Vagina (tissue), 2 donors: ENCODE measurements around the gene KLC3.

Experiments used
- POLR2A ChIP-seq, 2 donors: fragments of 450-650 bp; IDR thresholded peaks; one replicate each; pipeline ENCODE4 v1.6.1; 2017; ENCODE audit warnings: antibody characterized with exemption in 2 of 2, mild to moderate bottlenecking in 2 of 2, moderate library complexity in 2 of 2
- POLR2AphosphoS5 ChIP-seq, 2 donors: sonication (generic); formaldehyde crosslinking; IDR thresholded peaks; one replicate each; pipeline ENCODE4 v1.9.0; 2017; ENCODE audit warnings: antibody characterized with exemption in 2 of 2, mild to moderate bottlenecking in 2 of 2, low read depth in 1 of 2; ENCODE audit not compliant: insufficient read depth in 1 of 2
- TF ChIP-seq, protein P1 (sequence below), 3 experiments: fragments of 450-650 bp in 2 of 3; fragments of 200-600 bp in 1 of 3; sonication (generic) in 1 of 3; IDR thresholded peaks; one replicate each; pipeline ENCODE4 v1.5.1; 2017 to 2019; ENCODE audit warnings: antibody characterized with exemption in 3 of 3, mild to moderate bottlenecking in 2 of 3, moderate library complexity in 2 of 3

DNA sequence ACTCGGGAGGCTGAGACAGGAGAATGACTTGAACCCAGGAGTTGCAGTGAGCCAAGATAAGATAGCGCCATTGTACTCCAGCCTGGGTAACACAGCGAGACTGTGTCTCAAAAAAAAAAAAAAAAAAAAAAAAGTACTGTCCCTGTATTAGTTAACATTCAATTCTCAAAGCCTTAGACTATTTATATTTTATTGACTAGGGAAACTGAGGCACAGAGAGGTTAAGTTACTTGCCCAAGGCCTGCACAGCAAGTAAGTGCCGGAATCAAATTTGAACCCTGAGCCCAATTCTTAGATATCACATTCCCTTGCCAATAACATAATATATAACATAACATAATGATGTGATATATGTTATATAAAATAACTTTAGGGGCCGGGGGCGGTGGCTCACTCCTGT is 921 bp upstream of the KLC3 start:
- TF ChIP-seq POLR2AphosphoS5 (IDR thresholded peaks at IDR 0.05; ENCODE audit: insufficient read depth in 1 of 2, low read depth in 1 of 2) (no peak), POLR2A (IDR thresholded peaks at IDR 0.05) (no peak)
- TF ChIP-seq, protein P1, sequence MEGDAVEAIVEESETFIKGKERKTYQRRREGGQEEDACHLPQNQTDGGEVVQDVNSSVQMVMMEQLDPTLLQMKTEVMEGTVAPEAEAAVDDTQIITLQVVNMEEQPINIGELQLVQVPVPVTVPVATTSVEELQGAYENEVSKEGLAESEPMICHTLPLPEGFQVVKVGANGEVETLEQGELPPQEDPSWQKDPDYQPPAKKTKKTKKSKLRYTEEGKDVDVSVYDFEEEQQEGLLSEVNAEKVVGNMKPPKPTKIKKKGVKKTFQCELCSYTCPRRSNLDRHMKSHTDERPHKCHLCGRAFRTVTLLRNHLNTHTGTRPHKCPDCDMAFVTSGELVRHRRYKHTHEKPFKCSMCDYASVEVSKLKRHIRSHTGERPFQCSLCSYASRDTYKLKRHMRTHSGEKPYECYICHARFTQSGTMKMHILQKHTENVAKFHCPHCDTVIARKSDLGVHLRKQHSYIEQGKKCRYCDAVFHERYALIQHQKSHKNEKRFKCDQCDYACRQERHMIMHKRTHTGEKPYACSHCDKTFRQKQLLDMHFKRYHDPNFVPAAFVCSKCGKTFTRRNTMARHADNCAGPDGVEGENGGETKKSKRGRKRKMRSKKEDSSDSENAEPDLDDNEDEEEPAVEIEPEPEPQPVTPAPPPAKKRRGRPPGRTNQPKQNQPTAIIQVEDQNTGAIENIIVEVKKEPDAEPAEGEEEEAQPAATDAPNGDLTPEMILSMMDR (IDR thresholded peaks at IDR 0.05): no peak
